EL (cell line): ENCODE measurements around the gene PLD3.
"Not testable (repeated sequence)": the region's sequence is repeated elsewhere in the genome, so short reads cannot be mapped to it uniquely, and the experiment has no call there.

Experiments used
- DNase-seq: peaks from one replicate; pipeline ENCODE4 v3.0.0-alpha.2; 2016

PLD3 gene

GRCh38 chr19:40392123-40392522 lies 43.6 kb downstream of the PLD3 start:
- DNase-seq: no peak

- DNase-seq: no peak
Observed at GRCh38 chr19:40392894-40393517, 44.5 kb downstream of the PLD3 start.

- no peak for DNase-seq
Observed at GRCh38 chr19:40393894-40394815, 45.7 kb downstream of the PLD3 start.

- DNase-seq: no peak
Observed at GRCh38 chr19:40394816-40395210, 46.3 kb downstream of the PLD3 start.

- DNase-seq: no peak
Observed at GRCh38 chr19:40395956-40396355, 47.5 kb downstream of the PLD3 start.

- no peak for DNase-seq
Observed at GRCh38 chr19:40396886-40397567, 48.5 kb downstream of the PLD3 start.

GRCh38 chr19:40397568-40397906 lies 49.0 kb downstream of the PLD3 start:
- DNase-seq: no peak

GRCh38 chr19:40398417-40399131 lies 50.1 kb downstream of the PLD3 start:
- DNase-seq: no peak

GRCh38 chr19:40400559-40400958 lies 52.1 kb downstream of the PLD3 start:
- DNase-seq: no peak

GRCh38 chr19:40403262-40403984 lies 54.9 kb downstream of the PLD3 start:
- DNase-seq: peak; percentile 92

GRCh38 chr19:40407714-40408597 lies 59.5 kb downstream of the PLD3 start:
- DNase-seq: no peak

GRCh38 chr19:40408598-40408925 lies 60.1 kb downstream of the PLD3 start:
- not testable (repeated sequence) for DNase-seq

- no peak for DNase-seq
Observed at GRCh38 chr19:40410030-40410389, 61.5 kb downstream of the PLD3 start.

GRCh38 chr19:40411125-40411842 lies 62.8 kb downstream of the PLD3 start:
- DNase-seq: no peak

- no peak for DNase-seq
Observed at GRCh38 chr19:40411958-40412499, 63.5 kb downstream of the PLD3 start.

- DNase-seq: no peak
Observed at GRCh38 chr19:40412866-40413265, 64.4 kb downstream of the PLD3 start.

GRCh38 chr19:40413291-40413845 lies 64.9 kb downstream of the PLD3 start, which contains the start of gene PRX:
TSS of gene PRX (minus strand) at chr19:40413378. CDS start at chr19:40407932, 5,446 bp downstream.
- DNase-seq: no peak

GRCh38 chr19:40414542-40415535 lies 66.3 kb downstream of the PLD3 start:
- no peak for DNase-seq

GRCh38 chr19:40415768-40416167 lies 67.3 kb downstream of the PLD3 start:
- DNase-seq: no peak
